A549 (cell line): Measurements from ENCODE around the gene KSR1. TPM values are rescaled to one million over a fixed set of nuclear protein-coding genes. Genes with fewer than 3 reads are reported as not detected.
A peak's percentile ranks its signal among the peaks of the same experiment; 100 is the strongest.

Experiments used
- ATAC-seq, 2 experiments: fragments of 200-7000 bp in 1 of 2; fragments of >200 bp in 1 of 2; cut with Nextera tagmentation in 1 of 2; cut with Tn5 transposase in 1 of 2; 3 replicates each; pipeline versions ENCODE4 v1.8.0 to v1.9.1; 2018 to 2020; ENCODE audit warnings: mild to moderate bottlenecking in 1 of 2, moderate library complexity in 1 of 2
- CTCF ChIA-PET: fragments of 300-600 bp; sonication (Branson Sonifier 250); formaldehyde crosslinking; extraction: SDS; loops from one replicate; lab custom pipeline; 2021; ENCODE audit warnings: antibody characterized with exemption, inconsistent platforms; lab: Yijun Ruan, JAX
- POLR2A ChIA-PET: fragments of 350-600 bp; formaldehyde crosslinking; extraction: SDS; loops from one replicate; lab custom pipeline; 2021; ENCODE audit warnings: antibody characterized with exemption, inconsistent platforms; lab: Yijun Ruan, JAX
- DNase-seq, 2 experiments: peaks; one replicate each; pipeline versions ENCODE4 v3.0.0 to v3.0.0-alpha.2; 2011 to 2016; ENCODE audit warnings: low read depth in 1 of 2, low spot score in 1 of 2
- FAIRE-seq: peaks from 2 replicates; lab custom pipeline; 2011; peaks lifted over from hg19 to GRCh38; lab: Jason Lieb, UNC
- H3K27ac ChIP-seq, 2 experiments: fragments of >200 bp; sonication (Bioruptor Twin); formaldehyde crosslinking; 3 replicates each; pipeline ENCODE4 v1.5.1; 2016 to 2017
- H3K4me1 ChIP-seq: fragments of >200 bp; sonication (Bioruptor Twin); formaldehyde crosslinking; 3 replicates; pipeline ENCODE4 v1.6.1; 2016
- H3K4me2 ChIP-seq: fragments of >200 bp; sonication (Bioruptor Twin); formaldehyde crosslinking; 3 replicates; pipeline ENCODE4 v1.6.1; 2016
- H3K4me3 ChIP-seq: fragments of >200 bp; sonication (Bioruptor Twin); formaldehyde crosslinking; 3 replicates; pipeline ENCODE4 v1.5.1; 2016
- H3K9me3 ChIP-seq: fragments of >200 bp; sonication (Bioruptor Twin); formaldehyde crosslinking; 3 replicates; pipeline ENCODE4 v1.6.1; 2016
- BHLHE40 ChIP-seq: IDR thresholded peaks from 2 replicates; pipeline ENCODE4 v1.6.1; 2012; ENCODE audit warnings: low read depth, low read length, inconsistent platforms
- CBX8 ChIP-seq: fragments of 200-600 bp; sonication (generic); IDR thresholded peaks from 2 replicates; pipeline ENCODE4 v1.6.1; 2016
- ESRRA ChIP-seq: fragments of 150-350 bp; IDR thresholded peaks from 2 replicates; pipeline ENCODE4 v1.6.1; 2014; ENCODE audit warnings: mild to moderate bottlenecking, low read length, borderline replicate concordance
- FOSL2 ChIP-seq, 2 experiments: fragments of 450-650 bp in 1 of 2; fragments of >200 bp in 1 of 2; sonication (Bioruptor Twin) in 1 of 2; formaldehyde crosslinking; IDR thresholded peaks; 2 replicates each; pipeline versions ENCODE4 v1.5.0 to v1.6.1; 2016 to 2020; ENCODE audit warnings: mild to moderate bottlenecking in 1 of 2, moderate library complexity in 1 of 2
- HEYL ChIP-seq: fragments of 250-450 bp; sonication (Bioruptor Pico); IDR thresholded peaks from 2 replicates; pipeline ENCODE4 v1.8.0; 2021; ENCODE audit warnings: mild to moderate bottlenecking, moderate library complexity
- HOXA7 ChIP-seq: fragments of 250-450 bp; sonication (Bioruptor Pico); IDR thresholded peaks from 2 replicates; pipeline ENCODE4 v1.5.0; 2020; ENCODE audit warnings: mild to moderate bottlenecking, moderate library complexity
- JUNB ChIP-seq: fragments of >200 bp; sonication (Bioruptor Twin); formaldehyde crosslinking; IDR thresholded peaks from 2 replicates; pipeline ENCODE4 v1.6.1; 2016
- MAZ ChIP-seq: fragments of 150-350 bp; IDR thresholded peaks from 2 replicates; pipeline ENCODE4 v1.6.1; 2014; ENCODE audit warnings: antibody characterized with exemption, low read depth, low read length, borderline replicate concordance
- NFE2L2 ChIP-seq: fragments of 150-350 bp; conservative IDR thresholded peaks from 2 replicates; pipeline ENCODE4 v1.6.1; 2014; ENCODE audit warnings: low read length
- POLR2A ChIP-seq: IDR thresholded peaks from 2 replicates; pipeline ENCODE4 v1.6.1; 2012; ENCODE audit warnings: mild to moderate bottlenecking, low read length
- POLR2AphosphoS2 ChIP-seq: conservative IDR thresholded peaks from 2 replicates; pipeline ENCODE4 v1.6.1; 2012; ENCODE audit warnings: low read length, improper control_type of control experiment, inconsistent platforms
- ZFP36 ChIP-seq: fragments of 450-650 bp; IDR thresholded peaks from 2 replicates; pipeline ENCODE4 v1.6.1; 2014; ENCODE audit warnings: borderline replicate concordance; ENCODE audit not compliant: partially characterized antibody
- ZSCAN20 ChIP-seq: fragments of 250-450 bp; sonication (Bioruptor Pico); IDR thresholded peaks from 2 replicates; pipeline ENCODE4 v1.8.0; 2022; ENCODE audit warnings: mild to moderate bottlenecking, moderate library complexity
- WGBS: methylation state at CpG from one replicate; pipeline ENCODE4 v1.1.6; 2017; ENCODE audit errors: missing lambda C conversion rate; 5-methylcytosine and 5-hydroxymethylcytosine counted together
- polyA plus RNA-seq, 4 experiments: library from polyadenylated mRNA; depleted of rRNA in 3 of 4; stranded (reverse); fragments of >200 nt; fragmentation: RNase III in 1 of 4; extraction: RNeasy Plus Mini Kit Qiagen cat#74134 plus additional on column Dnase treatment in 1 of 4; gene quantifications; 2 replicates in 3 of 4; 3 replicates in 1 of 4; pipeline ENCODE4 v1.2.3, GENCODE V29; 2011 to 2017
- TF ChIP-seq, protein P1 (sequence below): IDR thresholded peaks from 2 replicates; pipeline ENCODE4 v1.6.1; 2012
- TF ChIP-seq, protein P2 (sequence below): fragments of 200-600 bp; sonication (generic); IDR thresholded peaks from 2 replicates; pipeline ENCODE4 v1.6.1; 2016; ENCODE audit warnings: antibody characterized with exemption, mild to moderate bottlenecking, moderate library complexity
- TF ChIP-seq, protein P3 (sequence below): fragments of >200 bp; sonication (Bioruptor Twin); formaldehyde crosslinking; IDR thresholded peaks from 3 replicates; pipeline ENCODE4 v1.5.1; 2016
- TF ChIP-seq, protein P4 (sequence below): IDR thresholded peaks from 2 replicates; pipeline ENCODE4 v1.6.1; 2012; ENCODE audit warnings: low read depth, borderline replicate concordance
- TF ChIP-seq, protein P5 (sequence below): IDR thresholded peaks from 2 replicates; pipeline ENCODE4 v1.6.1; 2012

Gene KSR1
- polyA plus RNA-seq, 2 of the 4 experiments (the other 2 are of a cell fraction) = 13.3 to 14.6 TPM

DNA sequence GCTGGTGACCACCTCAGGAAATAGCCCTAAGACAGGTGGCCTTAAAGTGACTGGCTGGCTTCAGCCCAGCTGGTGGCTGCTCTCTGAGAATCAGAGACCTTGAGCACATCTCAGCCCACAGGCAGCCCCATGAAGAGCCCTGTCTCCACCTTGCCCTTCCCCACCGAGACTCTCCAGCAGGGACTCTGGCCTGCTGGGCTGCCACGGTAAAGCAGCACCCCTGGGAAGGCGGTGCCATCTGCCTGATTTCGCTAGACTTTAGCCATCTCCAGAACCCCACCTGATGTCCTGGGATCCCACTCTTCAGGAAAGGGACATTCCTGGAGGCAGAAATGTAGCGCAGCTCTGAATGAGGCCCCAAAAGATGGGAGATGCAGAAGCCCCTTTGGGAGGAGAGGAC, 129.5 kb downstream of the KSR1 start:
- peak overlapping the region; percentile 39; the same call in 2 of the 3 replicates for H3K4me2 ChIP-seq
- H3K27ac ChIP-seq = peak overlapping the region; percentile 37 to 74; a peak in 5 of 6 replicates
- H3K4me3 ChIP-seq = no peak overlapping the region
- CTCF ChIA-PET = interaction anchor here (1.0 to 25.8 kb wide), 8 partner anchors 2 to 349 kb away, joined by 3 to 575 read pairs (median 10); no protein-coding TSS in a partner anchor
- ATAC-seq (peak in 1 of 2 experiments; percentile 28; a peak in 3 of 6 replicates), FAIRE-seq (no peak), DNase-seq (no peak)
- H3K9me3 ChIP-seq = no peaks in the 10 kb centered on the region
- TF ChIP-seq ESRRA = no peak
- no peak for TF ChIP-seq NFE2L2
- no peak for TF ChIP-seq POLR2A
- peaks cover 22% of the 10 kb centered on the region for H3K4me1 ChIP-seq
- POLR2A ChIA-PET = no interaction called here
- 76% methylated on average over 5 of the region's 5 CpGs for WGBS

DNA sequence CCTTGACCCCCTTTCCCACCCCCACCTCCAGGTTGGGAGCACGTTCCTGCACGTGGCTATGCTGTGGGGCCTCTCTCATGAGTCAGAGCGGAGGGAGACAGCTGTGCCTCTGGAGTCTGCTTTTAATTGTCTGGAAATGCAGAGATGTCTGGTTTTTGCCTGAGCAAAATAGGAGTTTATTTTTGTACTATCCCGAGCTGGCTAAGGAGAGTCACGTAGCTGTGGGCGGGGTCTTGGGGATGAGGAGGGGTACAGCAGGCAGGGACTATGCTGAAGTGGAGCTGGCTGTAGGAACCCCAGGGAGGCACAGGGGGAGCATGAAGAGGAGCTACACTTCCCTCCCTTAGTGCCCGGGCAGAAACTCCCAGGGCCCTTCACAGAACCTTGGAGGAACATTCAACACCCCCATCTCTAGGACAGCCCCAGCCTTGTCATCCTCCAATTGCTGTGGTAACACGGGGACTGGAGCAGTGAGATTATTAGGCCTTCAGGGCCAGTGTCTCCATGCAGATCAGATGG, 130.0 kb downstream of the KSR1 start:
- FAIRE-seq = no peak
- CTCF ChIA-PET = interaction anchor here (1.0 to 25.8 kb wide), 7 partner anchors 2 to 349 kb away, joined by 3 to 575 read pairs (median 8); no protein-coding TSS in a partner anchor
- WGBS = 50% methylated on average over 8 of the region's 8 CpGs
- ATAC-seq = peak; percentile 44 to 75; a peak in 5 of 6 replicates
- peak overlapping the region; percentile 39 for H3K4me2 ChIP-seq
- peaks cover 22% of the 10 kb centered on the region for H3K4me1 ChIP-seq
- no peak overlapping the region for H3K4me3 ChIP-seq
- peak overlapping the region; percentile 37 to 74; a peak in 5 of 6 replicates for H3K27ac ChIP-seq
- TF ChIP-seq FOSL2 (IDR thresholded peaks at IDR 0.05) = no peak
- TF ChIP-seq FOSL2 (CRISPR knock-in tag; IDR thresholded peaks at IDR 0.05) = peak; percentile 54
- TF ChIP-seq CBX8 = no peak
- TF ChIP-seq BHLHE40 = peak; percentile 62; the same call in 1 of the 2 replicates
- no peak for TF ChIP-seq POLR2AphosphoS2
- TF ChIP-seq, protein P1, sequence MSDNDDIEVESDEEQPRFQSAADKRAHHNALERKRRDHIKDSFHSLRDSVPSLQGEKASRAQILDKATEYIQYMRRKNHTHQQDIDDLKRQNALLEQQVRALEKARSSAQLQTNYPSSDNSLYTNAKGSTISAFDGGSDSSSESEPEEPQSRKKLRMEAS = peak; percentile 66
- TF ChIP-seq ZFP36 = no peak
- TF ChIP-seq HOXA7 = no peak
- no peak for TF ChIP-seq HEYL
- TF ChIP-seq ZSCAN20 = no peak
- TF ChIP-seq, protein P2, sequence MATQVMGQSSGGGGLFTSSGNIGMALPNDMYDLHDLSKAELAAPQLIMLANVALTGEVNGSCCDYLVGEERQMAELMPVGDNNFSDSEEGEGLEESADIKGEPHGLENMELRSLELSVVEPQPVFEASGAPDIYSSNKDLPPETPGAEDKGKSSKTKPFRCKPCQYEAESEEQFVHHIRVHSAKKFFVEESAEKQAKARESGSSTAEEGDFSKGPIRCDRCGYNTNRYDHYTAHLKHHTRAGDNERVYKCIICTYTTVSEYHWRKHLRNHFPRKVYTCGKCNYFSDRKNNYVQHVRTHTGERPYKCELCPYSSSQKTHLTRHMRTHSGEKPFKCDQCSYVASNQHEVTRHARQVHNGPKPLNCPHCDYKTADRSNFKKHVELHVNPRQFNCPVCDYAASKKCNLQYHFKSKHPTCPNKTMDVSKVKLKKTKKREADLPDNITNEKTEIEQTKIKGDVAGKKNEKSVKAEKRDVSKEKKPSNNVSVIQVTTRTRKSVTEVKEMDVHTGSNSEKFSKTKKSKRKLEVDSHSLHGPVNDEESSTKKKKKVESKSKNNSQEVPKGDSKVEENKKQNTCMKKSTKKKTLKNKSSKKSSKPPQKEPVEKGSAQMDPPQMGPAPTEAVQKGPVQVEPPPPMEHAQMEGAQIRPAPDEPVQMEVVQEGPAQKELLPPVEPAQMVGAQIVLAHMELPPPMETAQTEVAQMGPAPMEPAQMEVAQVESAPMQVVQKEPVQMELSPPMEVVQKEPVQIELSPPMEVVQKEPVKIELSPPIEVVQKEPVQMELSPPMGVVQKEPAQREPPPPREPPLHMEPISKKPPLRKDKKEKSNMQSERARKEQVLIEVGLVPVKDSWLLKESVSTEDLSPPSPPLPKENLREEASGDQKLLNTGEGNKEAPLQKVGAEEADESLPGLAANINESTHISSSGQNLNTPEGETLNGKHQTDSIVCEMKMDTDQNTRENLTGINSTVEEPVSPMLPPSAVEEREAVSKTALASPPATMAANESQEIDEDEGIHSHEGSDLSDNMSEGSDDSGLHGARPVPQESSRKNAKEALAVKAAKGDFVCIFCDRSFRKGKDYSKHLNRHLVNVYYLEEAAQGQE = no peak
- TF ChIP-seq JUNB = no peak
- TF ChIP-seq, protein P3, sequence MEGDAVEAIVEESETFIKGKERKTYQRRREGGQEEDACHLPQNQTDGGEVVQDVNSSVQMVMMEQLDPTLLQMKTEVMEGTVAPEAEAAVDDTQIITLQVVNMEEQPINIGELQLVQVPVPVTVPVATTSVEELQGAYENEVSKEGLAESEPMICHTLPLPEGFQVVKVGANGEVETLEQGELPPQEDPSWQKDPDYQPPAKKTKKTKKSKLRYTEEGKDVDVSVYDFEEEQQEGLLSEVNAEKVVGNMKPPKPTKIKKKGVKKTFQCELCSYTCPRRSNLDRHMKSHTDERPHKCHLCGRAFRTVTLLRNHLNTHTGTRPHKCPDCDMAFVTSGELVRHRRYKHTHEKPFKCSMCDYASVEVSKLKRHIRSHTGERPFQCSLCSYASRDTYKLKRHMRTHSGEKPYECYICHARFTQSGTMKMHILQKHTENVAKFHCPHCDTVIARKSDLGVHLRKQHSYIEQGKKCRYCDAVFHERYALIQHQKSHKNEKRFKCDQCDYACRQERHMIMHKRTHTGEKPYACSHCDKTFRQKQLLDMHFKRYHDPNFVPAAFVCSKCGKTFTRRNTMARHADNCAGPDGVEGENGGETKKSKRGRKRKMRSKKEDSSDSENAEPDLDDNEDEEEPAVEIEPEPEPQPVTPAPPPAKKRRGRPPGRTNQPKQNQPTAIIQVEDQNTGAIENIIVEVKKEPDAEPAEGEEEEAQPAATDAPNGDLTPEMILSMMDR = no peak
- TF ChIP-seq, protein P4, sequence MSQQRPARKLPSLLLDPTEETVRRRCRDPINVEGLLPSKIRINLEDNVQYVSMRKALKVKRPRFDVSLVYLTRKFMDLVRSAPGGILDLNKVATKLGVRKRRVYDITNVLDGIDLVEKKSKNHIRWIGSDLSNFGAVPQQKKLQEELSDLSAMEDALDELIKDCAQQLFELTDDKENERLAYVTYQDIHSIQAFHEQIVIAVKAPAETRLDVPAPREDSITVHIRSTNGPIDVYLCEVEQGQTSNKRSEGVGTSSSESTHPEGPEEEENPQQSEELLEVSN = no peak
- no peak for TF ChIP-seq MAZ
- TF ChIP-seq, protein P5, sequence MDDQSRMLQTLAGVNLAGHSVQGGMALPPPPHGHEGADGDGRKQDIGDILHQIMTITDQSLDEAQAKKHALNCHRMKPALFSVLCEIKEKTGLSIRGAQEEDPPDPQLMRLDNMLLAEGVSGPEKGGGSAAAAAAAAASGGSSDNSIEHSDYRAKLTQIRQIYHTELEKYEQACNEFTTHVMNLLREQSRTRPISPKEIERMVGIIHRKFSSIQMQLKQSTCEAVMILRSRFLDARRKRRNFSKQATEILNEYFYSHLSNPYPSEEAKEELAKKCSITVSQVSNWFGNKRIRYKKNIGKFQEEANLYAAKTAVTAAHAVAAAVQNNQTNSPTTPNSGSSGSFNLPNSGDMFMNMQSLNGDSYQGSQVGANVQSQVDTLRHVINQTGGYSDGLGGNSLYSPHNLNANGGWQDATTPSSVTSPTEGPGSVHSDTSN = no peak
- TF ChIP-seq, all 56 proteins: peak for 3
- no peaks in the 10 kb centered on the region for H3K9me3 ChIP-seq
- POLR2A ChIA-PET = no interaction called here
- DNase-seq = peak in 1 of 2 experiments; percentile 49
